HEK293 (cell line): ENCODE data around the gene DDX41.
A peak's percentile ranks its signal among the peaks of the same experiment; 100 is the strongest.

Experiments used
- CTCF ChIA-PET: fragments of 350-600 bp; formaldehyde crosslinking; extraction: SDS; loops from one replicate; lab custom pipeline; 2021; ENCODE audit warnings: antibody characterized with exemption; lab: Yijun Ruan, JAX
- POLR2A ChIA-PET: fragments of 300-600 bp; formaldehyde crosslinking; extraction: SDS; loops from one replicate; lab custom pipeline; 2020; ENCODE audit warnings: antibody characterized with exemption, inconsistent platforms; lab: Yijun Ruan, JAX
- H3K27ac ChIP-seq: fragments of 200-500 bp; sonication (Bioruptor generic); 2 replicates; pipeline ENCODE4 v1.5.1; 2014; ENCODE audit warnings: low read depth, low read length, control low read depth, inconsistent platforms; ENCODE audit errors: extremely low read depth
- H3K36me3 ChIP-seq, 2 experiments: fragments of 200-500 bp in 1 of 2; sonication (Bioruptor generic) in 1 of 2; 1 replicate in 1 of 2; 2 replicates in 1 of 2; pipeline ENCODE4 v1.5.1; 2014 to 2017; ENCODE audit warnings: inconsistent platforms in 2 of 2, low read length in 2 of 2; ENCODE audit not compliant: control insufficient read depth in 2 of 2, insufficient read depth in 1 of 2
- H3K4me1 ChIP-seq: fragments of 200-500 bp; sonication (Bioruptor generic); 2 replicates; pipeline ENCODE4 v1.5.1; 2014; ENCODE audit warnings: mild to moderate bottlenecking, low read length, inconsistent platforms; ENCODE audit not compliant: control insufficient read depth, insufficient read depth
- H3K4me3 ChIP-seq: 2 replicates; pipeline ENCODE4 v1.5.1; 2011; ENCODE audit warnings: low read depth, mild to moderate bottlenecking, control low read depth, low read length, moderate library complexity
- H3K9me3 ChIP-seq: fragments of 200-500 bp; sonication (Bioruptor generic); 2 replicates; pipeline ENCODE4 v1.5.1; 2014; ENCODE audit warnings: low read depth, low read length, inconsistent platforms; ENCODE audit not compliant: control insufficient read depth, insufficient read depth
- GLIS1 ChIP-seq: fragments of 450-650 bp; formaldehyde crosslinking; IDR thresholded peaks from 2 replicates; pipeline ENCODE4 v1.5.1; 2016; ENCODE audit warnings: missing biosample characterization, missing genetic modification characterization
- HIC1 ChIP-seq: fragments of 450-650 bp; formaldehyde crosslinking; IDR thresholded peaks from 2 replicates; pipeline ENCODE4 v1.5.1; 2016; ENCODE audit warnings: missing biosample characterization, missing genetic modification characterization
- MYNN ChIP-seq: fragments of 450-650 bp; formaldehyde crosslinking; IDR thresholded peaks from 2 replicates; pipeline ENCODE4 v1.5.1; 2016; ENCODE audit warnings: missing biosample characterization, missing genetic modification characterization, borderline replicate concordance
- SP3 ChIP-seq: fragments of 450-650 bp; formaldehyde crosslinking; IDR thresholded peaks from 2 replicates; pipeline ENCODE4 v1.5.1; 2016; ENCODE audit warnings: missing biosample characterization, missing genetic modification characterization
- ZBTB26 ChIP-seq: fragments of 450-650 bp; formaldehyde crosslinking; optimal IDR thresholded peaks from 2 replicates; pipeline ENCODE3; 2016; ENCODE audit warnings: missing biosample characterization, mild to moderate bottlenecking, missing genetic modification characterization
- ZFHX2 ChIP-seq: fragments of 450-650 bp; formaldehyde crosslinking; conservative IDR thresholded peaks from 2 replicates; pipeline ENCODE4 v1.5.1; 2016; ENCODE audit warnings: missing biosample characterization, missing genetic modification characterization
- ZNF169 ChIP-seq: fragments of 450-650 bp; formaldehyde crosslinking; IDR thresholded peaks from 2 replicates; pipeline ENCODE4 v1.5.1; 2016; ENCODE audit warnings: missing biosample characterization, missing genetic modification characterization
- ZNF513 ChIP-seq: fragments of 450-650 bp; IDR thresholded peaks from 2 replicates; pipeline ENCODE4 v1.5.1; 2018; ENCODE audit warnings: missing biosample characterization, missing genetic modification characterization
- ZNF626 ChIP-seq: fragments of 450-650 bp; sonication (Bioruptor Pico); formaldehyde crosslinking; IDR thresholded peaks from 2 replicates; pipeline ENCODE4 v1.5.1; 2018; ENCODE audit warnings: missing biosample characterization, missing genetic modification characterization, inconsistent platforms
- ZXDB ChIP-seq: fragments of 450-650 bp; formaldehyde crosslinking; IDR thresholded peaks from 2 replicates; pipeline ENCODE4 v1.5.1; 2016; ENCODE audit warnings: missing biosample characterization, missing genetic modification characterization

Gene DDX41

GRCh38 chr5:177538876-177539275 is 22.1 kb upstream of the DDX41 start:
- POLR2A ChIA-PET = interaction anchor here (0.6 to 2.0 kb wide), 2 partner anchors 31 to 53 kb away, joined by 3 to 4 read pairs; partner anchors contain the start of gene TMED9
- TF ChIP-seq GLIS1 (tag by site-specific recombination) (no peak), ZNF626 (no peak), ZFHX2 (no peak), SP3 (tag by site-specific recombination) (no peak), ZXDB (tag by site-specific recombination) (no peak)
- CTCF ChIA-PET = interaction anchor here (0.6 to 1.6 kb wide), 2 partner anchors 18 to 521 kb away, joined by 3 to 8 read pairs; no protein-coding TSS in a partner anchor
- H3K4me3 ChIP-seq = no peak overlapping the region
- H3K4me1 ChIP-seq = no peaks in the 10 kb centered on the region
- H3K27ac ChIP-seq = no peak overlapping the region
- H3K36me3 ChIP-seq = peaks cover 8 to 75% of the 10 kb centered on the region in 2 experiments
- H3K9me3 ChIP-seq = no peaks in the 10 kb centered on the region

GRCh38 chr5:177537389-177538361 is 20.9 kb upstream of the DDX41 start:
- peaks cover 8 to 78% of the 10 kb centered on the region in 2 experiments for H3K36me3 ChIP-seq
- ChIA-PET CTCF (interaction anchor here (0.5 to 1.7 kb wide), 4 partner anchors 9 to 37 kb away, joined by 3 to 6 read pairs (median 4); no protein-coding TSS in a partner anchor), POLR2A (interaction anchor here (0.6 to 2.0 kb wide), 2 partner anchors 32 to 54 kb away, joined by 3 to 4 read pairs; partner anchors contain the start of gene TMED9)
- no peaks in the 10 kb centered on the region for H3K4me1 ChIP-seq
- no peak overlapping the region for H3K27ac ChIP-seq
- TF ChIP-seq ZNF169 (tag by site-specific recombination) = no peak
- TF ChIP-seq ZNF513 (tag by site-specific recombination) = peak; percentile 94
- TF ChIP-seq MYNN (tag by site-specific recombination) = no peak
- TF ChIP-seq, all 188 proteins: peak for 1
- Histone ChIP-seq H3K4me3 (no peak overlapping the region), H3K9me3 (no peaks in the 10 kb centered on the region)

GRCh38 chr5:177536386-177536785 is 19.6 kb upstream of the DDX41 start:
- CTCF ChIA-PET = interaction anchor here (1.1 kb wide), 1 partner anchor 10 kb away, joined by 6 read pairs; no protein-coding TSS in a partner anchor
- H3K4me3 ChIP-seq = no peak overlapping the region
- H3K4me1 ChIP-seq = no peaks in the 10 kb centered on the region
- TF ChIP-seq ZBTB26 (tag by site-specific recombination) = no peak
- peak; percentile 29; the same call in 1 of the 2 replicates for TF ChIP-seq HIC1 (tag by site-specific recombination)
- TF ChIP-seq, all 188 proteins: peak for 1
- H3K36me3 ChIP-seq = peaks cover 13 to 81% of the 10 kb centered on the region in 2 experiments
- H3K9me3 ChIP-seq = no peaks in the 10 kb centered on the region
- POLR2A ChIA-PET = no interaction called here
- H3K27ac ChIP-seq = no peak overlapping the region
